GM19395 (cell line): Measurements from ENCODE around the gene IKZF1.

ENCODE experiments used
- ATAC-seq: cut with Tn5 transposase; IDR thresholded peaks from one replicate; pipeline ENCODE4 v1.9.1; 2021; ENCODE audit warnings: mild to moderate bottlenecking, moderate library complexity; ENCODE audit not compliant: unreplicated experiment

The IKZF1 gene

DNA sequence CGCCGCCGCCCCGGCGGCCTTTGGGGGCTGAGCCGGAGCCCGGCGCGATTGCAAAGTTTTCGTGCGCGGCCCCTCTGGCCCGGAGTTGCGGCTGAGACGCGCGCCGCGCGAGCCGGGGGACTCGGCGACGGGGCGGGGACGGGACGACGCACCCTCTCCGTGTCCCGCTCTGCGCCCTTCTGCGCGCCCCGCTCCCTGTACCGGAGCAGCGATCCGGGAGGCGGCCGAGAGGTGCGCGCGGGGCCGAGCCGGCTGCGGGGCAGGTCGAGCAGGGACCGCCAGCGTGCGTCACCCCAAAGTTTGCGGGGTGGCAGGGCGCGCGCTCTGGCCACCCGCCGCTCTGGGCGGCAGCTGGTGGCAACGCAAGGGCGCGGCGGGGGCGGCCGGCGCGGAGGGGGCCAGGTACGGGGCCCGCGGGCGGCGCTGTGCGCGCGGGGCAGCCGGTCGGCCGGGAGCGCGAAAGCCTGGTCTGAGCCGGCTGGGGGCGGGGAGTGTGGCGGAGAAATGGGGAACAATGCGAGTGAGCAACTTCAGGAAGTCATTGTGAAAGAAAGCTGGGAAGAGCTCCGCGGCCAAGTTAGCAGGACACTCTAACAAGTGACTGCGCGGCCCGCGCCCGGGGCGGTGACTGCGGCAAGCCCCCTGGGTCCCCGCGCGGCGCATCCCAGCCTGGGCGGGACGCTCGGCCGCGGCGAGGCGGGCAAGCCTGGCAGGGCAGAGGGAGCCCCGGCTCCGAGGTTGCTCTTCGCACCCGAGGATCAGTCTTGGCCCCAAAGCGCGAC, at the start of gene IKZF1:
Gene IKZF1 (plus strand): TSS at position 588 of the 782 bp plus-strand sequence. CDS start 14,346 bp downstream, outside the sequence.
- peak; percentile 36 for ATAC-seq

DNA sequence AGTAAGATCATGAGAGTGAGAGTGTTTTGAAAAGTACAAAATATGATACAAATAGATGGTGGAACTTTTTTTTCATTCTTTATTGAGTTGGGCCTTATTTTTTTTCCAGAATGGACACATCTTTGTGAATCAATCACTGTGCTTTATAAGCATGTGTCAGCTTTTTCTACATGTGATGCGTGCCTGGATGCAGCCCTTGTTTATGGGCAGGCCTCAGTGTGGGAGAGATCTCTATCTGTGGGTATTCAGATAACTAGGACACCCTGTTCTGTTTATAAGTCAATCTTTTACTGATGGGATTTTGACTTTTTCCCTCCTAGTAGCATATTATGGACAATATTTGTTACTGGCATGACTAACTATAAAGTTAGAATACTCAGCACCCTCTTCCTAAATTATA, 42.9 kb upstream of the IKZF1 start:
- no peak for ATAC-seq

- ATAC-seq, result peak; percentile 30
Measured at GRCh38 chr7:50262446-50262845, 42.1 kb upstream of the IKZF1 start.

- peak; percentile 75 for ATAC-seq
Measured at GRCh38 chr7:50262916-50263690, 41.4 kb upstream of the IKZF1 start.

DNA sequence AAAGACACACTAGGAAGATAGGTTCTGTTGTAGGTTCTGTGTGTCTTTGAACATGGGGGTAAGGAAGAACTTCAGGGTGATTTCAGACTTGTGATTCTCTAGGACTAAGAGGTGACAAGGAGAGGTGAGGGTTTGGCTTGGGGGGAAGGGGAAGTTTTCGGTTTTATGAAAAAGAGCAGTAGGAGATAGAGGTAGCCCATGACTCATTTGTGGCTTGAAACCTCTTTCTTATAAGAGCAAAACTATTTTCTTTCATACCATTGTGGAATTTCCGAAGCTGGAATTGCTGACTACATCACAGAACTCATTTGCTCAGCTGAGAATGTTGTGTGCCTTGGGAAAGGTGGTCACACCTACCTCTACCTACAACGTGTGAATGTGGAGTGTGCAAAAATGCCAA, 39.6 kb upstream of the IKZF1 start:
- ATAC-seq, result peak; percentile 26

DNA sequence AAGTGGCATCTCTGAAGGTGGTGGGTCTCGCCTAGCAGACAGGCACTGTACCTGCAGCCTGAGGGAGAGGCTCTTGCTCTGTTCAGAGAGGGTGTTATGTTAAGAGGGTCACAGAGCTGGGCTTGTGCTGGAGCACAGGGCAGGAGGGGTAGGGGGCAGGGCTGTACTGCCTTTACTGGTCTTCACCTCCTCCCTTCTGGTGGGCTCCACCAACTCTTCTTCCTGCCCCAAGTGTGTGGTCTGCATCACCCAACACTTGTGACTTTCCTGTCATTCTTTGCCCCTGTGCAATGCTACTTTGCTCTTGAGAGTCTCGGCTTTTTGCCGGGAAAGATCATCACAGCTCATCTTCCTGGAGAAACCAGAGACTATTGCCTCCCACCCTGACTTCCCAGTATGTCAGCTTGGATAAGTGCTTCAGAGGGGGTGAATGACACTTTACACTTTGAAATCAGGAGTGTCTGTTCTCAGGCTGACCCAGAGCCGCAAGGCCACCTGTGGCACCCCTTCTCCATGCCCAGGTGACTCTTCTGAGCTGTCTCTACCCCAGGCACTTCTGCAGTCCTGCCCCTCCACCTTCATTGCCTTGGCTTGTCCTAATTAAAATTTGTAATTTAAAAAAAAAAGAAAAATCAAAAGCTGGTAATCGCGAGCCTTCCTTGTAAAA, 38.4 kb upstream of the IKZF1 start:
- ATAC-seq, result no peak

DNA sequence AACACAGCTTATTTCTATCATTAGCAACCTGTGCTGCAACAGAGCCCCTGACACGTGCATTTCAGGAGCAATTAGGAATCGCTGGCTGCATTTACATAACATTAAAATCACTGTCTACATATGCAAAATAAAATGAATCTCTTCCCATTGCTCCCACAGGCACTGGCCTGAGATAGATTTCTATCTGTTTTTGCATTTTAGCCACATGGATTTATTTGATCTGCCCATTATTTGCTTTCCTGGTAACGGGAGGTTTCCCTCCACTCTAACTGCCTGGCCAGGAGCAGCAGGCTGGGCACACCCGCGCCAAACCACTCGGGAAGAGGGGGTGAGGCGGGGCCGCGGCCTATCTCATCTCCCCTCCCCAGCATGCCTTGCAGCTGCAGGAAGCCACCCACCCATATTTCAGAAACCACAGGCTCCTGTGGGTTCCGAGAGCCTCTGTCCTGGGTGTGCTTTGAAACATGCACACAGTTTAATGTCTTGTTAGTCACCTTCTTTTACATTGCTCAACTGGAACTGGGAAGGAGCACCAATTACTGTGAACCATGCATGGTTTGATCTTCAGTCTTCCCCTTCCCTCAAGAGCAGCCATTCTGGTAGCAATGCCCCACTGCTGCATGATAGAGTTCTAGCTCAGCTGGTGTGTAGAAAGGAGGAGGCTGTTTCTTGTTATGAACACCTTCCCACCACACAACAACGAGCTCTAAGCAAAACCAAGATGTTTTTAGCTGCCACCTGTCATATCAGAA, 37.7 kb upstream of the IKZF1 start:
- peak; percentile 42 for ATAC-seq

- no peak for ATAC-seq
Measured at GRCh38 chr7:50267525-50268041, 36.9 kb upstream of the IKZF1 start.

GRCh38 chr7:50268223-50268622, 36.3 kb upstream of the IKZF1 start:
- no peak for ATAC-seq

DNA sequence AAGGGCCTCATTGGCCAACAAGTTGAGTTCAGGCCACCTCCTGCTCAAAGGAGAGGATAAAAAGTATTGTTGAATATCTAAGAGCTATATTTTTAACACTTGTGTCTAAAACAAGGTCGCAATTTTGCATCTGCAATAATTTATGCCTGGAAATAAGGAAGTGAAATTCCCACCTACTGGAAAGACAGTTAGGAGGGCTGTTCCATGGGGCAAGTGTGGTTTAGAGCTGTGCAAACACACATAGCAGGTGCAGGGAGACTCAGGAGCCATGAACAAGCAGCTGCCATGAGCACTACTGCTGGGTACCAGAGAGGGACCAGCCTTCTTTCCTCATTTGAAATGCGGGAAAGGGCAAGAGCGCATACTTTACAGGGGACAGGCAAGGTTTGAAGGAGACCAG, 35.5 kb upstream of the IKZF1 start:
- ATAC-seq, result no peak

GRCh38 chr7:50270531-50271018, 33.9 kb upstream of the IKZF1 start:
- ATAC-seq, result peak; percentile 38

DNA sequence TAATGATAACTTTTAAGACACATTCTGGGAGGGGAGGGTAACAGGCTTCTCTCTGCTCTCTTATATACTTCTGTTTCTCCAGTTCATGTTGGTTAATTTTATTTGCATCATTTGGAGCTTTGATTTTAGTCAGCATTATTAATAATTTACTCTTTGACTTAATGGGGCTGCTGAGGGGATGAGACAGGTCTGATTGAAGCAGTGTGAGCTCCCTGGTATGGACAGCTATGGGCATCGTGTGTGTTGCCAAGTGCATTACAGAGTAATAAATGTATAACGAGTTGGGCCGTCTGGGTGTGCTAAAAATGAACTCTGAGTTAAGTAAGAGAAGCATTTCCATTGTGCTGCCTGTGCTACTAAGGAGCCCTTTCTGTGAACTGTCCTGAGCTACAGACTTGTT, 31.7 kb upstream of the IKZF1 start:
- peak; percentile 30 for ATAC-seq

GRCh38 chr7:50273301-50273700, 31.2 kb upstream of the IKZF1 start:
- ATAC-seq, result peak; percentile 5

GRCh38 chr7:50273870-50274269, 30.6 kb upstream of the IKZF1 start:
- no peak for ATAC-seq

GRCh38 chr7:50274361-50274760, 30.2 kb upstream of the IKZF1 start:
- no peak for ATAC-seq

DNA sequence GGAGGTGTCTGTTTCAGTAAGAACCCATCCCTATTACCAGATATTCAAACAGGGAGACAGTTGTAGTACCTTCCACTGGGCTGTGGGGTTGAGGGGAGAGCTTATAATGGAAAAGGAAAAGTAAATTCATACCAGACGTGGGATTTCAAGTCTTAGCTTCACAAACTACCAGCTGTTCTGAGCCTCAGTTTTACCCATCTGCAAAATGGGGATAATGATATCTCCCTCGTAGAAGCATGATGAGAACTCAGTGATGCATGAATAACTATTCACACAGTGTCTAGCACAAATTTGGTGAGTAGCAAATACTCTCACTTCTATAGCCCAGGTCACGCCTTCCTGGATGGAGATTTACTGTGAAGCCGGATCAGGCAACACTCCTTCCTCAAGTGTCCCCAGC, 29.1 kb upstream of the IKZF1 start:
- no peak for ATAC-seq

- no peak for ATAC-seq
Measured at GRCh38 chr7:50276483-50276882, 28.0 kb upstream of the IKZF1 start.

- ATAC-seq, result no peak
Measured at GRCh38 chr7:50278120-50278519, 26.4 kb upstream of the IKZF1 start.

- peak; percentile 95 for ATAC-seq
Measured at GRCh38 chr7:50281680-50282445, 22.7 kb upstream of the IKZF1 start.
